SK-N-SH (cell line): ENCODE data around the gene CLSTN2.

ENCODE experiments used
- CHD2 ChIP-seq: fragments of 150-350 bp; IDR thresholded peaks from 2 replicates; pipeline ENCODE4 v1.6.1; 2018; ENCODE audit warnings: low read length; ENCODE audit not compliant: partially characterized antibody
- GABPA ChIP-seq: IDR thresholded peaks from 2 replicates; pipeline ENCODE4 v1.4.0; 2012; ENCODE audit warnings: low read depth, mild to moderate bottlenecking
- GATA2 ChIP-seq: sonication (generic); formaldehyde crosslinking; IDR thresholded peaks from 2 replicates; pipeline ENCODE4 v1.5.0; 2020; ENCODE audit warnings: mild to moderate bottlenecking, missing genetic modification reagents
- NRF1 ChIP-seq: IDR thresholded peaks from 2 replicates; pipeline ENCODE4 v1.6.1; 2012; ENCODE audit warnings: low read depth, mild to moderate bottlenecking, low read length
- POLR2AphosphoS5 ChIP-seq: IDR thresholded peaks from 2 replicates; pipeline ENCODE4 v1.6.1; 2012; ENCODE audit warnings: low read depth, low read length
- RCOR1 ChIP-seq: fragments of 150-350 bp; IDR thresholded peaks from 2 replicates; pipeline ENCODE4 v1.6.1; 2017; ENCODE audit warnings: antibody characterized with exemption, low read length
- SIN3A ChIP-seq: IDR thresholded peaks from 2 replicates; pipeline ENCODE4 v1.6.1; 2012; ENCODE audit warnings: low read depth, mild to moderate bottlenecking, low read length, moderate library complexity, borderline replicate concordance
- TAF1 ChIP-seq: IDR thresholded peaks from 2 replicates; pipeline ENCODE4 v1.6.1; 2012; ENCODE audit warnings: low read depth, mild to moderate bottlenecking, low read length, moderate library complexity, borderline replicate concordance
- TEAD4 ChIP-seq: IDR thresholded peaks from 2 replicates; pipeline ENCODE4 v1.4.0; 2012; ENCODE audit warnings: mild to moderate bottlenecking, borderline replicate concordance; ENCODE audit not compliant: insufficient read depth
- TF ChIP-seq, protein P1 (sequence below): fragments of 200-600 bp; sonication (generic); IDR thresholded peaks from 2 replicates; pipeline ENCODE4 v1.6.1; 2017; ENCODE audit warnings: antibody characterized with exemption, mild to moderate bottlenecking, moderate library complexity
- TF ChIP-seq, protein P2 (sequence below): IDR thresholded peaks from 2 replicates; pipeline ENCODE4 v1.4.0; 2012; ENCODE audit warnings: low read depth
- TF ChIP-seq, protein P3 (sequence below): IDR thresholded peaks from 2 replicates; pipeline ENCODE4 v1.4.0; 2012; ENCODE audit warnings: low read depth, borderline replicate concordance
- TF ChIP-seq, protein P4 (sequence below): fragments of 150-350 bp; IDR thresholded peaks from 2 replicates; pipeline ENCODE4 v1.6.1; 2016; ENCODE audit warnings: mild to moderate bottlenecking, low read depth, low read length
- TF ChIP-seq, protein P5 (sequence below): IDR thresholded peaks from 2 replicates; pipeline ENCODE4 v1.6.1; 2012; ENCODE audit warnings: mild to moderate bottlenecking, low read depth, low read length, moderate library complexity

DNA sequence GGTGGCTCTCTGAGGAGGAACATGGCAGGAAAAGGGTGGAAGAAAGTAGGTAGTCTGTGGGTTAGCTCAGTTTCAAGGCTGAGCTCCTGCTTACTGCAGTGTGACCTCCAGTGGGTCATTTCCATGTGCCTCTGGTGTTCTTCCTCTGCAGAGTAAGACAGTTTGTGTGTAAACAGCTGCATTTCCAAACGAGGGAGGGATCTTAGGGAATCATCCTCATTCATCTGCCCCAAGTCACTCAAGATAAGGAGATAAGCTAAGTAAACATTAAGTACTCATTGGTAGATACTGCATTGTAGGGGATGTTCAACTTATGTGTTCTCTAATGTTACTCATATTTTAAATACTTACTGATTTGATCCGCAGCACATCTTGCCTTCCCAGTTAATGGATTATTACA, 83.6 kb downstream of the CLSTN2 start:
- TF ChIP-seq, protein P1, sequence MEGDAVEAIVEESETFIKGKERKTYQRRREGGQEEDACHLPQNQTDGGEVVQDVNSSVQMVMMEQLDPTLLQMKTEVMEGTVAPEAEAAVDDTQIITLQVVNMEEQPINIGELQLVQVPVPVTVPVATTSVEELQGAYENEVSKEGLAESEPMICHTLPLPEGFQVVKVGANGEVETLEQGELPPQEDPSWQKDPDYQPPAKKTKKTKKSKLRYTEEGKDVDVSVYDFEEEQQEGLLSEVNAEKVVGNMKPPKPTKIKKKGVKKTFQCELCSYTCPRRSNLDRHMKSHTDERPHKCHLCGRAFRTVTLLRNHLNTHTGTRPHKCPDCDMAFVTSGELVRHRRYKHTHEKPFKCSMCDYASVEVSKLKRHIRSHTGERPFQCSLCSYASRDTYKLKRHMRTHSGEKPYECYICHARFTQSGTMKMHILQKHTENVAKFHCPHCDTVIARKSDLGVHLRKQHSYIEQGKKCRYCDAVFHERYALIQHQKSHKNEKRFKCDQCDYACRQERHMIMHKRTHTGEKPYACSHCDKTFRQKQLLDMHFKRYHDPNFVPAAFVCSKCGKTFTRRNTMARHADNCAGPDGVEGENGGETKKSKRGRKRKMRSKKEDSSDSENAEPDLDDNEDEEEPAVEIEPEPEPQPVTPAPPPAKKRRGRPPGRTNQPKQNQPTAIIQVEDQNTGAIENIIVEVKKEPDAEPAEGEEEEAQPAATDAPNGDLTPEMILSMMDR: no peak
- no peak for TF ChIP-seq POLR2AphosphoS5
- TF ChIP-seq GABPA: no peak
- TF ChIP-seq CHD2: no peak
- TF ChIP-seq RCOR1: no peak
- TF ChIP-seq GATA2 (CRISPR knock-in tag): no peak
- TF ChIP-seq, protein P2, sequence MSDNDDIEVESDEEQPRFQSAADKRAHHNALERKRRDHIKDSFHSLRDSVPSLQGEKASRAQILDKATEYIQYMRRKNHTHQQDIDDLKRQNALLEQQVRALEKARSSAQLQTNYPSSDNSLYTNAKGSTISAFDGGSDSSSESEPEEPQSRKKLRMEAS: no peak
- TF ChIP-seq, protein P3, sequence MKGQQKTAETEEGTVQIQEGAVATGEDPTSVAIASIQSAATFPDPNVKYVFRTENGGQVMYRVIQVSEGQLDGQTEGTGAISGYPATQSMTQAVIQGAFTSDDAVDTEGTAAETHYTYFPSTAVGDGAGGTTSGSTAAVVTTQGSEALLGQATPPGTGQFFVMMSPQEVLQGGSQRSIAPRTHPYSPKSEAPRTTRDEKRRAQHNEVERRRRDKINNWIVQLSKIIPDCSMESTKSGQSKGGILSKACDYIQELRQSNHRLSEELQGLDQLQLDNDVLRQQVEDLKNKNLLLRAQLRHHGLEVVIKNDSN: no peak
- TF ChIP-seq TEAD4: no peak
- no peak for TF ChIP-seq NRF1
- no peak for TF ChIP-seq SIN3A
- TF ChIP-seq, protein P4, sequence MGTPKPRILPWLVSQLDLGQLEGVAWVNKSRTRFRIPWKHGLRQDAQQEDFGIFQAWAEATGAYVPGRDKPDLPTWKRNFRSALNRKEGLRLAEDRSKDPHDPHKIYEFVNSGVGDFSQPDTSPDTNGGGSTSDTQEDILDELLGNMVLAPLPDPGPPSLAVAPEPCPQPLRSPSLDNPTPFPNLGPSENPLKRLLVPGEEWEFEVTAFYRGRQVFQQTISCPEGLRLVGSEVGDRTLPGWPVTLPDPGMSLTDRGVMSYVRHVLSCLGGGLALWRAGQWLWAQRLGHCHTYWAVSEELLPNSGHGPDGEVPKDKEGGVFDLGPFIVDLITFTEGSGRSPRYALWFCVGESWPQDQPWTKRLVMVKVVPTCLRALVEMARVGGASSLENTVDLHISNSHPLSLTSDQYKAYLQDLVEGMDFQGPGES: no peak
- TF ChIP-seq TAF1: no peak
- TF ChIP-seq, protein P5, sequence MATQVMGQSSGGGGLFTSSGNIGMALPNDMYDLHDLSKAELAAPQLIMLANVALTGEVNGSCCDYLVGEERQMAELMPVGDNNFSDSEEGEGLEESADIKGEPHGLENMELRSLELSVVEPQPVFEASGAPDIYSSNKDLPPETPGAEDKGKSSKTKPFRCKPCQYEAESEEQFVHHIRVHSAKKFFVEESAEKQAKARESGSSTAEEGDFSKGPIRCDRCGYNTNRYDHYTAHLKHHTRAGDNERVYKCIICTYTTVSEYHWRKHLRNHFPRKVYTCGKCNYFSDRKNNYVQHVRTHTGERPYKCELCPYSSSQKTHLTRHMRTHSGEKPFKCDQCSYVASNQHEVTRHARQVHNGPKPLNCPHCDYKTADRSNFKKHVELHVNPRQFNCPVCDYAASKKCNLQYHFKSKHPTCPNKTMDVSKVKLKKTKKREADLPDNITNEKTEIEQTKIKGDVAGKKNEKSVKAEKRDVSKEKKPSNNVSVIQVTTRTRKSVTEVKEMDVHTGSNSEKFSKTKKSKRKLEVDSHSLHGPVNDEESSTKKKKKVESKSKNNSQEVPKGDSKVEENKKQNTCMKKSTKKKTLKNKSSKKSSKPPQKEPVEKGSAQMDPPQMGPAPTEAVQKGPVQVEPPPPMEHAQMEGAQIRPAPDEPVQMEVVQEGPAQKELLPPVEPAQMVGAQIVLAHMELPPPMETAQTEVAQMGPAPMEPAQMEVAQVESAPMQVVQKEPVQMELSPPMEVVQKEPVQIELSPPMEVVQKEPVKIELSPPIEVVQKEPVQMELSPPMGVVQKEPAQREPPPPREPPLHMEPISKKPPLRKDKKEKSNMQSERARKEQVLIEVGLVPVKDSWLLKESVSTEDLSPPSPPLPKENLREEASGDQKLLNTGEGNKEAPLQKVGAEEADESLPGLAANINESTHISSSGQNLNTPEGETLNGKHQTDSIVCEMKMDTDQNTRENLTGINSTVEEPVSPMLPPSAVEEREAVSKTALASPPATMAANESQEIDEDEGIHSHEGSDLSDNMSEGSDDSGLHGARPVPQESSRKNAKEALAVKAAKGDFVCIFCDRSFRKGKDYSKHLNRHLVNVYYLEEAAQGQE: no peak
